Naive thymus-derived CD4-positive, alpha-beta T cell (primary cell): ENCODE data around the gene ABHD12B. TPM values are rescaled to one million over a fixed set of nuclear protein-coding genes. Genes with fewer than 3 reads are reported as not detected.
"Not testable (repeated sequence)": the region's sequence is repeated elsewhere in the genome, so short reads cannot be mapped to it uniquely, and the experiment has no call there.

ENCODE experiments used
- ATAC-seq: fragments of 150-1000 bp; cut with Tn5 transposase; 2 replicates; pipeline ENCODE4 v1.10.0; 2021; ENCODE audit warnings: mild to moderate bottlenecking, moderate library complexity
- CTCF ChIA-PET: fragments of 350-600 bp; sonication (Branson Sonifier 250); formaldehyde crosslinking; loops from one replicate; lab custom pipeline; 2021; ENCODE audit warnings: antibody characterized with exemption; lab: Charles Lee
- POLR2A ChIA-PET: fragments of 350-600 bp; sonication (Branson Sonifier 250); formaldehyde crosslinking; loops from one replicate; lab custom pipeline; 2021; ENCODE audit warnings: antibody characterized with exemption, inconsistent platforms; lab: Charles Lee
- DNase-seq, 9 donors: peaks; one replicate each; pipeline versions ENCODE4 v3.0.0 to v3.0.0-alpha.2; 2020 to 2022; ENCODE audit warnings: mixed read lengths in 1 of 9
- H3K27ac ChIP-seq: one replicate; pipeline ENCODE4 v1.7.0; 2013; ENCODE audit warnings: mild to moderate bottlenecking, low read depth, low read length, moderate library complexity
- H3K27me3 ChIP-seq, 2 donors: one replicate each; pipeline ENCODE4 v1.7.0; 2013; ENCODE audit warnings: low read length in 2 of 2, mild to moderate bottlenecking in 2 of 2, moderate library complexity in 2 of 2; ENCODE audit not compliant: control insufficient read depth in 2 of 2, insufficient read depth in 2 of 2
- H3K36me3 ChIP-seq, 3 experiments: 1 replicate in 2 of 3; 2 replicates in 1 of 3; pipeline ENCODE4 v1.7.0; 2013; ENCODE audit warnings: low read length in 3 of 3, mild to moderate bottlenecking in 3 of 3, moderate library complexity in 1 of 3; ENCODE audit not compliant: insufficient read depth in 3 of 3, control insufficient read depth in 2 of 3
- H3K4me1 ChIP-seq, 2 donors: one replicate each; pipeline ENCODE4 v1.7.0; 2013; ENCODE audit warnings: low read length in 2 of 2, mild to moderate bottlenecking in 2 of 2, moderate library complexity in 1 of 2; ENCODE audit not compliant: control insufficient read depth in 2 of 2, insufficient read depth in 2 of 2
- H3K4me3 ChIP-seq: 2 replicates; pipeline ENCODE4 v1.7.0; 2013; ENCODE audit warnings: mild to moderate bottlenecking, low read length
- H3K9me3 ChIP-seq, 3 experiments: 1 replicate in 2 of 3; 2 replicates in 1 of 3; pipeline ENCODE4 v1.7.0; 2013; ENCODE audit warnings: low read length in 3 of 3; ENCODE audit not compliant: control insufficient read depth in 2 of 3
- H3K27ac Mint-ChIP-seq, 9 donors: one replicate each; pipeline ENCODE4 v1.8.0; 2020 to 2022; ENCODE audit warnings: mixed read lengths in 9 of 9, mild to moderate bottlenecking in 8 of 9, moderate library complexity in 5 of 9, inconsistent platforms in 2 of 9
- H3K27me3 Mint-ChIP-seq, 5 donors: one replicate each; pipeline ENCODE4 v1.8.0; 2021 to 2022; ENCODE audit warnings: mixed read lengths in 5 of 5, mild to moderate bottlenecking in 1 of 5
- H3K36me3 Mint-ChIP-seq, 5 donors: one replicate each; pipeline ENCODE4 v1.8.0; 2020 to 2022; ENCODE audit warnings: mixed read lengths in 5 of 5, mild to moderate bottlenecking in 3 of 5, inconsistent platforms in 1 of 5
- H3K4me1 Mint-ChIP-seq, 7 donors: one replicate each; pipeline ENCODE4 v1.8.0; 2020 to 2022; ENCODE audit warnings: mixed read lengths in 7 of 7, mild to moderate bottlenecking in 3 of 7, inconsistent platforms in 1 of 7
- H3K4me3 Mint-ChIP-seq, 10 donors: one replicate each; pipeline ENCODE4 v1.8.0; 2020 to 2022; ENCODE audit warnings: mild to moderate bottlenecking in 10 of 10, mixed read lengths in 10 of 10, moderate library complexity in 6 of 10, inconsistent platforms in 2 of 10
- H3K9me3 Mint-ChIP-seq, 11 donors: one replicate each; pipeline ENCODE4 v1.8.0; 2020 to 2022; ENCODE audit warnings: mixed read lengths in 11 of 11, mild to moderate bottlenecking in 4 of 11, inconsistent platforms in 1 of 11, moderate library complexity in 1 of 11
- intact Hi-C, 2 donors: fragments of 100-400 bp; cut with micrococcal nuclease; formaldehyde crosslinking; loops; one replicate each; pipeline ENCODE4 v1.15.1; 2023
- polyA plus RNA-seq, 2 donors: library from polyadenylated mRNA; unstranded; fragments of 300-500 nt; fragmentation: Illumina TruSeq; gene quantifications; one replicate each; pipeline ENCODE4 v1.2.3, GENCODE V29; 2021
- total RNA-seq, 6 experiments: library from RNA in 5 of 6; stranded (reverse) in 5 of 6; gene quantifications; 1 replicate in 5 of 6; 2 replicates in 1 of 6; pipeline ENCODE4 v1.2.3 and lab custom pipeline; 2021 to 2026

Gene ABHD12B
- total and polyA plus RNA-seq, 7 experiments from 2014 or later: 0.37 TPM; not detected in 6

- H3K9me3 Mint-ChIP-seq, H3K27me3 ChIP-seq, ATAC-seq, H3K27ac Mint-ChIP-seq, DNase-seq, POLR2A ChIA-PET, H3K36me3 Mint-ChIP-seq, H3K4me3 Mint-ChIP-seq, H3K4me3 ChIP-seq, H3K27ac ChIP-seq, intact Hi-C loops, H3K4me1 ChIP-seq, H3K36me3 ChIP-seq, H3K9me3 ChIP-seq, CTCF ChIA-PET, H3K4me1 Mint-ChIP-seq: not testable (repeated sequence)
- H3K27me3 Mint-ChIP-seq: peaks cover 3 to 21% (median 11%) of the 10 kb centered on the region in 5 donors
These were observed 24.6 kb downstream of the ABHD12B start for GRCh38 chr14:50896421-50896820.

GRCh38 chr14:50897005-50897404 lies 25.2 kb downstream of the ABHD12B start:
- DNase-seq, intact Hi-C loops, H3K27ac Mint-ChIP-seq, H3K4me3 ChIP-seq, CTCF ChIA-PET, H3K27me3 ChIP-seq, H3K4me1 ChIP-seq, H3K27ac ChIP-seq, H3K36me3 ChIP-seq, H3K9me3 Mint-ChIP-seq, POLR2A ChIA-PET, H3K9me3 ChIP-seq, H3K36me3 Mint-ChIP-seq, H3K4me3 Mint-ChIP-seq, H3K4me1 Mint-ChIP-seq, ATAC-seq: not testable (repeated sequence)
- peaks cover 3 to 21% (median 11%) of the 10 kb centered on the region in 5 donors for H3K27me3 Mint-ChIP-seq

GRCh38 chr14:50897658-50898175 lies 25.9 kb downstream of the ABHD12B start:
- Histone ChIP-seq H3K4me3 (no peak overlapping the region), H3K9me3 (no peaks in the 10 kb centered on the region), H3K36me3 (no peaks in the 10 kb centered on the region), H3K4me1 (no peaks in the 10 kb centered on the region), H3K27me3 (no peaks in the 10 kb centered on the region), H3K27ac (no peak overlapping the region)
- Mint-ChIP-seq H3K4me1 (no peaks in the 10 kb centered on the region), H3K27me3 (peaks cover 3 to 21% (median 11%) of the 10 kb centered on the region in 5 donors), H3K9me3 (peaks cover 0 to 2% (median 0%) of the 10 kb centered on the region in 11 donors), H3K27ac (no peak overlapping the region), H3K4me3 (no peak overlapping the region), H3K36me3 (no peaks in the 10 kb centered on the region)
- ChIA-PET POLR2A (no interaction called here), CTCF (no interaction called here)
- ATAC-seq (no peak), DNase-seq (no peak)
- intact Hi-C loops: no loop called here

GRCh38 chr14:50901361-50901760 lies 29.5 kb downstream of the ABHD12B start:
- H3K9me3 Mint-ChIP-seq: peaks cover 0 to 14% (median 4%) of the 10 kb centered on the region in 11 donors
- POLR2A ChIA-PET: no interaction called here
- no peak overlapping the region for H3K4me3 ChIP-seq
- no peak for ATAC-seq
- no peaks in the 10 kb centered on the region for H3K4me1 Mint-ChIP-seq
- no peaks in the 10 kb centered on the region for H3K4me1 ChIP-seq
- H3K36me3 Mint-ChIP-seq: peaks cover 0 to 4% (median 0%) of the 10 kb centered on the region in 5 donors
- no peak overlapping the region for H3K27ac Mint-ChIP-seq
- no peaks in the 10 kb centered on the region for H3K27me3 ChIP-seq
- no peak overlapping the region for H3K27ac ChIP-seq
- DNase-seq: no peak
- CTCF ChIA-PET: no interaction called here
- peaks cover 0 to 12% (median 9%) of the 10 kb centered on the region in 5 donors for H3K27me3 Mint-ChIP-seq
- H3K36me3 ChIP-seq: no peaks in the 10 kb centered on the region
- intact Hi-C loops: no loop called here
- H3K4me3 Mint-ChIP-seq: no peak overlapping the region
- no peaks in the 10 kb centered on the region for H3K9me3 ChIP-seq

GRCh38 chr14:50904719-50905118 lies 32.9 kb downstream of the ABHD12B start:
- ATAC-seq (no peak), DNase-seq (no peak)
- Mint-ChIP-seq H3K4me3 (no peak overlapping the region), H3K9me3 (peaks cover 0 to 14% (median 3%) of the 10 kb centered on the region in 11 donors), H3K27me3 (peaks cover 0 to 10% (median under 1%) of the 10 kb centered on the region in 5 donors), H3K36me3 (peaks cover 0 to 4% (median 0%) of the 10 kb centered on the region in 5 donors), H3K27ac (no peak overlapping the region), H3K4me1 (no peaks in the 10 kb centered on the region)
- no peaks in the 10 kb centered on the region for H3K36me3 ChIP-seq
- ChIA-PET CTCF (interaction anchor here (0.6 kb wide), 1 partner anchor 420 kb away, joined by 3 read pairs; no protein-coding TSS in a partner anchor), POLR2A (interaction anchor here (0.6 to 0.7 kb wide), 2 partner anchors 168 to 341 kb away, joined by 3 to 4 read pairs; no protein-coding TSS in a partner anchor)
- no peaks in the 10 kb centered on the region for H3K4me1 ChIP-seq
- no peaks in the 10 kb centered on the region for H3K27me3 ChIP-seq
- no peaks in the 10 kb centered on the region for H3K9me3 ChIP-seq
- H3K4me3 ChIP-seq: no peak overlapping the region
- H3K27ac ChIP-seq: no peak overlapping the region
- intact Hi-C loops: no loop called here

GRCh38 chr14:50906326-50907065 lies 34.6 kb downstream of the ABHD12B start:
- intact Hi-C loops: no loop called here
- H3K4me1 ChIP-seq: no peaks in the 10 kb centered on the region
- POLR2A ChIA-PET: no interaction called here
- H3K27ac Mint-ChIP-seq: no peak overlapping the region
- peaks cover 0 to 4% (median 0%) of the 10 kb centered on the region in 5 donors for H3K36me3 Mint-ChIP-seq
- no peak overlapping the region for H3K4me3 ChIP-seq
- peaks cover 0 to 14% (median 9%) of the 10 kb centered on the region in 5 donors for H3K27me3 Mint-ChIP-seq
- DNase-seq: no peak
- no peaks in the 10 kb centered on the region for H3K9me3 ChIP-seq
- H3K36me3 ChIP-seq: no peaks in the 10 kb centered on the region
- no peaks in the 10 kb centered on the region for H3K27me3 ChIP-seq
- H3K4me1 Mint-ChIP-seq: no peaks in the 10 kb centered on the region
- peaks cover 0 to 14% (median 3%) of the 10 kb centered on the region in 11 donors for H3K9me3 Mint-ChIP-seq
- ATAC-seq: no peak
- H3K27ac ChIP-seq: no peak overlapping the region
- CTCF ChIA-PET: no interaction called here
- no peak overlapping the region for H3K4me3 Mint-ChIP-seq
